ENCODE data around the gene BCAS4.
"Not testable (repeated sequence)": the region's sequence is repeated elsewhere in the genome, so short reads cannot be mapped to it uniquely, and the experiment has no call there.

Gene BCAS4

DNA sequence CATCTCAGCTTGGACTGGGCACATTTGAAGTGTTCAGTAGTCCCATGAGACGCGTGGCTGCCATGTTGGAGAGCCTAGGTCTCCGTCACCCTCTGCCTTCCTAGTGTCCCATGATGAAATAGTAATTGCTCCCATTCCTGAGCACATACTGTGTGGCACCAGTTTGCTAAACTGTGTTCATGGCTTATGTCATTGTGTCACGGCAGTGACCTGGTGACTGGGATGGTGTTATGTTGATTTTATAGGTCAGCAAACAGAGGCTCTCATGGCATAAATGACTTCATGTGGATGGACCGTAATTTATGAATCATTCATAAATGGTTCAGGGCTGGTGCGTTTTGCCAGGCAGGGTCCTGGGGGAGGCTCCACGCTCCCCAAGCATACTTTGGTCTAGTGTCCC is 3.8 kb downstream of the BCAS4 start:
- DNase-seq (ENCODE audit: low spot score) (no peak), FAIRE-seq (no peak)

DNA sequence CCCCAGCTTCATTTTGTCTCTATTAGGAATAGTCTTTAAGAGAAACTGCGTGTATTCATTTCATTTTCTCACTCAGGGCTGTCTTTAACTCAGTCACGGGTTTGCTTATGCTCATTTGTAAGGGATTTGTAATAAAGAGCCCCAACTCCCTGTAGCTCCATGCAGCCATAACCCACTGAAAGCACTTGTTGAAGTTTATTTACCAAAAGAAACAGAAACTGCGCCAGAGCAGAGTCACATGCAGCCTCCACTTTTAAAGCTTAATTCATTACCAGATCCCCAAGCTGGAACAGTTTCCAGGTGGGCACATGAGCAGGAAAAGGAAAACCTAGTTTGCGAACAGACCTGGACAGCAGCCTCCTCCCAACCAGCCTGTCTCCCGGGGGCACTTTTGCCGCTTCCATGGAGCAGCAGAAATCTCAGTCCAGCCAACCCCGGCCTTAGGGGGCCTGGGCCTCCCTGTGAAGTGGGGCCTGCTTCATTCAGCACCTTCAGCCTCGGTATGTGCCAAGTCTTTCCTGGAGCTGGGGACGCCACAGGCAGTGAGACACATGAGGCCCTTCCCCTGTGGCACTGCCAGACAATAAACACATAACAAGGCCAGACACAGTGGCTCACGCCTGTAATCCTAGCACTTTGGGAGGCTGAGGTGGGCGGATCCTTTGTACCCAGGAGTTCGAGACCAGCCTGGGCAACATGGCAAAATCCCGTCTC is 4.5 kb downstream of the BCAS4 start:
- FAIRE-seq (no peak), DNase-seq (ENCODE audit: low spot score) (no peak)

DNA sequence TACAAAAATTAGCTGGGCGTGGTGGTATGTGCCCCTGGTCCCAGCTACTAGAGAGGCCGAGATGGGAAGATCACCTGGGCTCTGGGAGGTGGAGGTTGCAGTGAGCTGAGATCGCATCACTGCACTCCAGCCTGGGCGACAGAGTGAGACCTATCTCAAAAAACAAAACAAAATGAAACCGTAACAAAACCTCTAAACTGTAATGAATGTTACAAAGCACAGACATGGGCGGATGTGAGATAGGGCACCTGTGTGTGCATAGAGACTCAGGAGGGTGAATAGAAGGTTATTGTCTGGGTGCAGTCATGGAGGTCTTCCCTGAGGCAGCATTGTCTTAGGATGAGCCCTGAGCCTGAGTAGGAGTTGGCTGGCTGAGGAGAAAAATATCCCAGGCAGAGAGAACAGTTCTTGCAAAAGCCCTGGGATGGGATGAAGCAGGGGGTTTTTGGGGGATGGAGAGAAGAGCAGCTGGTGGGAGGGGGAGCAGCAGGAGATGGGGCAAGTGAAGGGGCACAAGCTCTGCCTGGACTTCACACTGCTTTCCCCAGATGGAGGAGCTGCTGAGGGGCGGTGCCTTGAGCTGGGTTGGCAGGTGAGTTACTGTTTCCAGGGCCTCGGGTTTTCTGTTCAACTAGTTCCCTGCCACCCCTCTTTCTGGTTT is 5.2 kb downstream of the BCAS4 start:
- DNase-seq (ENCODE audit: low spot score) (no peak), FAIRE-seq (no peak)

DNA sequence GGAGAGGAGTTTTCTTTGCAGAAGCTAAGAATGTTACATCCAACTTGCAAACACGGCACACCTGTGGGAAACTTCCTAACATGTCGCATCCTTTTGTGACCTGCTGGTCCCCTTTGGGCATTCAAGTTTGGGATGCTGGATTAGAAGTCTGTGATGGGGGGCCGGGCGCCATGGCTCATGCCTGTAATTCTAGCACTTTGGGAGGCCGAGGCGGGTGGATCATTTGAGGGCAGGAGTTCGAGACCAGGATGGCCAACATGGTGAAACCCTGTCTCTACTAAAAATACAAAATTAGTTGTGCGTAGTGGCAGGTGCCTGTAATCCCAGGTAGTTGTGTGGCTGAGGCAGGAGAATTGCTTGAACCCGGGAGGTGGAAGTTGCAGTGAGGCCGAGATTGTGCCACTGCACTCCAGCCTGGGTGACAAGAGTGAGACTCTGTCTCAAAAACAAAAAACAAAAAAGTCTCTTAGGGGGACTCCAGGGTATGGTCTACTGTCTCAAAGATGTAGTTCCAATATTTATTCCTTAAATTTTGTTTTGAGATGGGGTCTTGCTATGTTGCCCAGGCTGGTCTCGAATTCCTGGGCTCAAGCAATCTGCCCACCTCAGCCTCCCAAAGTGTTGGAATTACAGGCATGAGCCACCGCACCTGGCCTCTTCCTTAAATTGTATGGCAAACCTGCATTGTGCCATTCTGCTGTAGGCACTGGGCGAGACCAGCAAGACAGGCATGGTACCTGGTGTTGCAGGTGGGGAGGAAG is 6.3 kb downstream of the BCAS4 start:
- DNase-seq (ENCODE audit: low spot score); FAIRE-seq: not testable (repeated sequence)

DNA sequence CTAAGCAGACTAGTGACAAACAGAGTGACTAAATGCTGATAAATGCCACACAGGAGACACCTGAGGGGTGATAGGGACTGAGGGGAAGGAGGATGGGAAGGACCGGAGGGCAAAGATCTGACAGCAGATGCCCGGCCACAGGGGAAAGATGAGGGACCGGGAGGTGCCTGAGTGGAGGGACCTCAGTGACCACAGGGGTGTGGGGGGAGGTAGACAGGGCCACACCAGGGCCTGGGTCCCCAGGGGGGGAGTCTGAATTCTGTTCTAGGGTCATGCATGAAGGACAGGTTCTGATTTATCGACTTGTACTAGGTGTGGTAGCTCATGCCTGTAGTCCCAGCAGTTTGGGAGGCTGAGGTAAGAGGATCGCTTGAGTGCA is 6.9 kb downstream of the BCAS4 start:
- FAIRE-seq: no peak

DNA sequence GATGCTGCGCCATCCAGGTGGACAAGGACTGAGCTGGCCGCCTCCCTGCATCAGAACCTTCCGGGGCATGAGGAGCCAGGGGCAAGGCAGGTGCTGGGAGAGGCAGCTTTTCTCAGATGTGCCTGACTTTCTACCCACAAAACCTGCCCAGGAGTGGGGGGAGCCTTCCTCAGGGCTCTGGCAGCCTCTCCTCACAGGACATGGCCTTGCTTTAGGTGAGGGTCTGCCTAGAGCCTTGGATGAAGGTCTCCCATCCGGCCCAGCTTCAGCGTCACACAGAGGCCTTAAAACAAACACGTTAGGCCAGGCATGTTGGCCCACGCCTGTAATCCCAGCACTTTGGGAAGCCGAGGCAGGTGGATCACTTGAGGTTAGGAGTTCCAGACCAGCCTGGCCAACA is 7.4 kb downstream of the BCAS4 start:
- FAIRE-seq (no peak), DNase-seq (ENCODE audit: low spot score) (no peak)

More for the DNA sequence above, 6.9 kb downstream of the BCAS4 start:
- no peak for DNase-seq (ENCODE audit: low spot score)

DNA sequence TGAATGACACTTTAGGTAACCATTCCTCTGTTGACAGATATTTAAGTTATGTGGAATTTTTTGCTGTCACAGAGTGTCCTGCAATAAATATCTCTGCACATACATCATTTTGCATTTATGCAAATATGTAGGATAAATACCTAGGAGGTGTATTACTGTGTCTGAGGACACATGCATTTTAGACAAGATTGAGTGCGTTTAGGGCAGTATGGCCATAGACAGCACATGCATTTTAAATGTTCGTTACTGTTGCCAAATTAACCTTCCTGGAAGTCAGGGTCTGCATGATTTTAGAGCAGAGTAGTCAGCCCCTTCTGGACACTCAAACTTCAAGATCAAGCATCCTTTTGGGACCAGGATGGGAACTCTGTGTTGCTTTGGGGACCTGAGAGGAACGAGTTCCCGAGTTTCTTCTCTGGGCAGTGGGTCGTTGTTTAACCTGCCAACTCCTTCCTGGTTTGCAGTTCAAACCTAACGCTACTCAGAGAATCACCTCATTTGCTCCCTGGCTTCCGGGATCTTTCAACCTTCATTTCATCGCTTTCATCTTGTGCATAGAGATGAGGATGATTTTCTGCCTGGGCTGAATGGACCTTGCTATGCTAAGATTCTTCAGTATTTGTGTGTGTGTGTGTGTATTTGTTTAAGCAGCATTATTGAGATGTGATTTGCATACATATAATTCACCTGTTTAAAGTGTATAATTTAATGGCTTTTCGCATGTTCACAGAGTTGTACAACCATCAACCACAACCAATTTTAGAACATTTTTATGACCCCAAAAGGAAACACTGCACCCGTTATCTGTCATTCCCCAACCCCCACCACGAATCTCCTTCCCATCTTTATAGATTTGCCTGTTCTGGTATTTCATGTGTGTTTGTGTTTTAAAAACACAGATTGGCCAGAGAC is 9.8 kb downstream of the BCAS4 start:
- no peak for DNase-seq (ENCODE audit: low spot score)

DNA sequence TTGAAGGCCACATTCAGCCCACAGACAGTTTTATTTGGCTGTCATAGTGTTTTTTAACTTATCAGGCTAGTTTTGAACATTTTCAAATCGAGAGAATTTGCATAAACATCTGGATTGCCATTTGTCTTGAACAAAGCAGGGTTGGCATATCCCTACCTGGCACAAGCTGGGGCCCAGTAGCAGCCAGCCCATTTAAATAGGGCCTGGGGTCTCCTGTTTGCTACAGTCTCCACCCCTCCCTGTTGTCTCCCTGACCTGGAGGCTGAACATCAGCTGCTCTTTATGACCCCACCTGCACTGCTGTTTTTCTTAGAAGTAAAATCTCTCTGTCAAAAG is 10.5 kb downstream of the BCAS4 start:
- DNase-seq (ENCODE audit: low spot score) (no peak), FAIRE-seq (no peak)

More for the DNA sequence above, 9.8 kb downstream of the BCAS4 start:
- no peak for FAIRE-seq

DNA sequence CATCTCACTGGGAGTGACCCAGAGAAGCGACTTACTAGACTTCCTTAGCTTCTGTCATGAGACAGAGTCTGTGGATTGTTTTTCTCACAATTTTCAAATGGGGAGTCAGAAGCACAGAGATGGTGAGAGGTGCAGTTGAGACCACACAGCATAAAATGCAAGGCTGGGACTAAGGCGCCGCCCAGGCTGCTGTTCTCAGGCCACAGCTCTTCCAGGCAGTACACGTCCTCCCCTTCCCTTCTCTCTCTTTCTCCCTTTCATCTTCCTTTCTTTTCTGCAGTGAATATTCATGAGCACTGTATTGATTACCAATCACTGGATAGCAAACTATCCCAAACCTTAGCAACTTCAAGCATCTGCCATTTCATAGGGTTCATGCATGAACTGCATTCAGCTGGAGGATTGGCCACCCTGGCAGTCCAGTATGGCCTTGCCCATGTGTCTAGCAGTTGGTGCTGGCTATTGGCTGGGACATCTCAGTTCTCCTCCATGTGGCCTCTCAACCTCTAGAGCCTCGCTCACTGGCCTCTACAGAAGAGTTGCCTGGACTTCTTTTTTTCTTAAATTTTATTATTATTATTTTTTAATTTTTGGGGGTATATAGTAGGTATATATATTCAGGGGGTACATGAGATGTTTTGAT is 11.4 kb downstream of the BCAS4 start:
- DNase-seq (ENCODE audit: low spot score): no peak
- FAIRE-seq: no peak

DNA sequence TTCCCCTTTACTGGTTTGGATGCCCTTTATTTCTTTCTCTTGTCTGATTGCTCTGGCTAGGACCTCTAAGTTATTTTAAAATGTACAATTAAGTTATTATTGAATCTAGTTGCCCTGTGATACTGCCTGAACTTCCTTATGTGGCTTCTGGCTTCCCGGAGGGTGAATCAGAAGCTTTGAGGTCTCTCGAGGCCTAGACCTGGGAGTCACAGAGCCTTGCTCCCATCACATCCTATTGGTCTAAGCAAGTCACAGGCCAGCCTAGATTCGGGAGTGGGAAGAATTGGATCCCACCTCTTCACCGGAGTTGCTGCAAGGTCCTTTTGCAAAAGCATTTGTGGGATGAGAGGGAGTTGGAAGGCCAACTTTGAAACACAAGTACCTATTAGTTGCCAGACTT is 15.2 kb downstream of the BCAS4 start:
- no peak for DNase-seq (ENCODE audit: low spot score)
- FAIRE-seq: no peak

DNA sequence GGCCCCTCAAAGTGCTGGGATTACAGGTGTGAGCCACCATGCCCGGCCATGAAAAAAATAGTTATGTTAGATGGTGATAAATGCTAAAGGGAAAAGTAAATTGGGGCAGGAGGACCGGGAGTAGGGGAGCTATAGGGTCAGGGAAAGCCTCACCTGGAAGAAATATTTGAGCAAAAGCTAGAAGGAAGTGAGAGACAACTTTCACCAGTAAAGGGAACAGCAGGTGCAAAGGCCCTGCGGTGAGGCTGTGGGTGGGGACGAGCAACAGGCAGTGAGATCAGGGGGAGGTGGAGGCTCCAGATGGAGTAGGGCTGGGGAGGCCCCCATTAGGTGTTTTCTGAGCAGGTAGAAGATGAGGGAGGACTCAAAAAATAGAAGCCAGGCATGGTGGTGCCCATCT is 16.0 kb downstream of the BCAS4 start:
- no peak for FAIRE-seq
- DNase-seq (ENCODE audit: low spot score): no peak

DNA sequence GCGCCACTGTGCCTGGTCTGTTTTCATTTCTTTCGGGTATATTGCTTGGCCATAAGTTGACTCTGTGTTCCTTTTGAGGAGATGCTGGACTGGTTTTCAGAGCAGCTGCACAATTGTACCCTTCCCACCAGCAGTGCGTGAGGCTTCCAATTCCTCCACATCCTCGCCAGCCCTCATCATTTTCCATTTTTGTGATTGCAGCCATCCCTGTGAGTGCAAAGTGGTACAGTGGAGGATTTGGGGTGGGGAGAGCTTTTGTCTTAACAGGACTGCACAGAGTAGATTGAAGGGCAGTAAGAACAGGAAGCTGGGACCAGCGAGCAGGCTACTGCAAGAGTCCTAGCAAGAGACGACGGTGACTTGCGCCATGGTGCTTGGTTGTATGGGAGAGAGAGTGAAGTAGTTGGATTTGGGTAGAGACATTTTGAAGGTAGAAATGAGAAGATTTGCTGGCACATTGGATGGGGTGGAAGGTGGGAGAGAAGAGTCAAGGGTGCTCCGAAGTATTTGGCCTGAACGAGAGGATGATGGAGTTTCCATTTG is 18.3 kb downstream of the BCAS4 start:
- DNase-seq (ENCODE audit: low spot score) (no peak), FAIRE-seq (no peak)

DNA sequence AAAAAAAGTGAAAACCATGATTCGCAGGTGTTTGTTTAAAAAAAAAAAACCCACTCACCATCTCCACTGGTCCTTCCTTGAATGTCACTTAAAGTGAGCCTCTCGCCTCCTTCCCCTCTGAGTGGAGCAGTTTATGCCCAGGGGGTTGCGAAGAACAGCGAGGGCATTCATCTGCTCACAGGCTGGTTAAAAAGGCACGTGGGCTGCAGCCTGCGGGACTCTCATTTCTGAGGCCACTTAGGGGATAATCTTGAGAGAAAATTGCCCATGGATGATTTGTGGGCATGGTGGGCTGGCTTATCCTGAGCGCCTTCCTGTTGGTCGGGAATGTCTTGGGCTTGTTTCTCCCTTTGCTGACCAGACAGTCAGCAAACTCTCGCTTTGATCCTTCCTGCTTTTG is 18.9 kb downstream of the BCAS4 start:
- DNase-seq (ENCODE audit: low spot score) (no peak), FAIRE-seq (no peak)

DNA sequence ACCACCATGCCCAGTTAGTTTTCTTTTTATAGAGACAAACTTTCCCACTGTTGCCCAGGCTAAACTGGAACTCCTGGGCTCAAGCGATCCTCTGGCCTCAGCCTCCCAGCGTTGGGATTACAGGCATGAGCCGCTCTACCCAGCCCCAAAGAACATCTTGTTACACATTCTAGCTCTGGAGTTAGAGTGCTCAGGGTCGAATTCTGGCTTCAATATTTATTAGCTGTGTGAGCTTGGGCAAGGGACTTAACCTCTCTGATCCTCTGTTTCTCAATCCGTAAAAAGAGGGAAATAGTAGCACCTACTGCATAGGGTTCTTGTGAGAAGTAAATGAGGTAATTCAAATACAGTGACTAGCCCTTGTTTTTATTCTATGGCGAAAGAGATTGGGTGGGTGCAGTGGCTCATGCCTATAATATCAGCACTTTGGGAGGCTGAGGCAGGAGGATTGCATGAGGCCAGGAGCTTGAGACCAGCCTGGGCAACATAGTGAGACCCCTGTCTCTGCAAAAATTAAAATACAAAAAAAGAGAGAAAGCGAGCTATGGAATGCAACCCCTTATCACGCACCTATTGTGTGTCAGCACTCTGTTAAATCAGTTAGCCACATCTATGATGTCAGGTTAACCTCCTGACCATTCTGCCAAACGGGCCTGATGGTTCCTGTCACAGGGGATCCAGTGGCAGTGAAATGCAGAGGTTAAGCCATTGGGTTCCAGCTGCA is 19.7 kb downstream of the BCAS4 start:
- FAIRE-seq: no peak

DNA sequence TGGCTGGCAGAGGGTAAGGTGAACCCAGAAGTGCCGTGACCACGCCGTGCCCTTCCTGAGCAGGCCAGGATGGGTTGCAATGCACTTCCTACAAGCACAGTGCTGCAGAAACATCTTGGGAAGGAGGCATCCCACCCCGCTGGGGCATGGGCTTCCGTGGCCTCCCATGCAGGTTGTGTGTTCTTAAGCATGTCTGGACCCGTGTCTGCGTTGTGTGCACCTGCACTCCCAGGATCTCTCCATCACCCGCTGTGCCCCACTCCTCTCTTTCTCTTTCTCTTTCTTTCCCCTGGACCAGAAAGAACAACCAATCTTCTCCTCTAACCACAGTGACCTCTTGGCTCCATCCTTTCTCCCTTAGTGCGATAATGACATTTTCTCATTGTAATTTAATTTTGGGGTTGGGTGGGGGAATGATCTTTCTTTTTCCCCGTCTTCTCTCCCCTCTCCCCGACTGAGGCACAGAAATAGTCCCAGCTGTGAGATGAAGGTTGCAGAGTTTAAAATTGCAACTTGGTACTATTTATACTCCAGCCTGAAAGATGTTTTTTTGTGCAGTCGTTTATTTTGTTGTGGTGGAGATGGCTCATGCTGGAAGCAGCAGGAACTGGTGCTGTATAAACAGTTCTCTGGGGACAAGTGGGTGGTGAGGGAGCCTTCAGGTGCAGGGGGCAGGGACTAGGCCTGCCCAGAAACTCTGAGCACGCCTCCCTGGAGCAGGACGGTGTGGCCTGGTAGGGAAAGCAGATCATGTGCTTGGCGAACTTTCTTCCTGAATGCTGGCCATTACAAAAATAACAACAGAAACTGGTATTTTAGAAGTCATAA is 20.5 kb downstream of the BCAS4 start:
- DNase-seq (ENCODE audit: low spot score): peak; percentile 53
- no peak for FAIRE-seq

More for the DNA sequence above, 19.7 kb downstream of the BCAS4 start:
- DNase-seq (ENCODE audit: low spot score): no peak

DNA sequence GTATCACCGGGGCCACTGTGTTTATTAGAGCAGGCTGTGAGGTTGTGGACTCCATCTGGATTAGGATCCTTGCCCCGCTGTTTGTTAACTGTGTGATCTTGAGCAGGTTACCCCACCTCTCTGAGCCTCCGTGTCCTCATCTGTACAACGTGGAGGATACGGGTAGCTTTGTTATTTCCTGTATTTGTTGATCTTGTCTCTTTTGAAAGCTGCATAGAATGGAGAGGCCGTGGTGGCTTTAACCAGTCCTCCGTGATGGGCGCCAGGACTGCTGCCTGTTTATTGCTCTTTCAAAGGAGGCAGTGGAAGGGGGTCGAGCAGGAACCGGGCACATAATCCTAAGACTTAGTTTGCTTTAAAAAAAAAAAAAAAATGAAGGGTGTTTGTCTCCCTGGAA is 22.9 kb downstream of the BCAS4 start:
- no peak for DNase-seq (ENCODE audit: low spot score)
- FAIRE-seq: no peak

DNA sequence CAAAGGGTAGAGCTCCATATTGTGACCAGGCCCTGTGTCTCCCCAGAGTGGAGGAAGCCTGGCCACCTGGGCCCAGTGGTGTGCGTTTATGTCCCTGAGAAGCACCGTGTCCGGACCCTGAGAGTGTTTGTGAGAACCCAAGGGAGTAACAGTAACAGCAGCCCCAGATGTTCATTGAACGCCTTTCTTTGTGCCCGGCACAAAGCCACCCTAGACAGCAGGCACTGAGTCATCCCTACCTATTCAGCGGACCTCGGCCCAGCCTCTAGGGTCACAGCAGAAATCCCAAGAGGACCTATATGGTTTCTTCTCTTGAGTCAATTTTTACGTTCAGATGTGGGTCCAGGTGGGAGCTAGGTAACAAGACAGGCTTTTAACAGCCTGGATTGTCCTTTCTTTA is 24.5 kb downstream of the BCAS4 start:
- no peak for FAIRE-seq
- no peak for DNase-seq (ENCODE audit: low spot score)

DNA sequence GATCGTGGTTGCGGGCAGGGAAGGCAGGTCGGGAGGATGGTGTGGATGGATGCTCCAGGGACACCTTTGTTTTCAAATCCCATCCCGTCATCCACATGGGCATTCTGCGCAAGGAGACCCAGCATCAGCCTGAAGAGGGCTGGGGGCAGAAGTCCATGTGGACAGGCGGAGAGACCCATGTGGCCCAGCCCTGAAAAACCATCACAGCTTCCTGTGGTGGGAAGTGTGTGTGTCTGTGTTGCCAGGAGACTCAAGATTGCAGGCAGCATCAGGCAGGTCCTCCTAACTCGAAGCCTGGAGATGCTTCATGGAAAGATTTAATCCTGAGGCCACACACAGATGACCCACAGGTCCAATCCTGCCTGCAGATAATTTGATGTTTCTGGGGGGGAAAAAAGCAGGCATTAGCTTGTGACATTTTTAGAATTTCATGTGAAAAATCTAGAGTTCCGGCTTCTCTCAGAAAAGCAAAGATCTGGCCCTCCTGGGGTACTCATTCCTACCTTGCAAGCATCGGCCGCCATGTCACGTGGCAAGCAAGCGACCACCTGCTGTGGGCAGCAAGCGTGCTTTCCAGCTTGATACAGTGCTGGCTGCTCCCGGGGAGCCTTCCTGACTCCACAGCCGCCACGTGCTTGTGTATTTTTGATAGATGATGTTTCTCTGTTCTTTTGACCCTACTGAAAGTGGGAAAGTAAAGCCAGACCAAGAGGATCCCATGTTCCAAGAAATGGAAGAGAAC is 25.8 kb downstream of the BCAS4 start:
- no peak for DNase-seq (ENCODE audit: low spot score)
- FAIRE-seq: no peak
